HepG2 (cell line): ENCODE measurements around the gene MUC13. TPM values are rescaled to one million over a fixed set of nuclear protein-coding genes. Genes with fewer than 3 reads are reported as not detected.

Source experiments
- BCL3 ChIP-seq: sonication (generic); formaldehyde crosslinking; IDR thresholded peaks from 2 replicates; pipeline ENCODE4 v1.5.1; 2020; ENCODE audit warnings: mild to moderate bottlenecking, missing genetic modification reagents, moderate library complexity
- BCL6 ChIP-seq: IDR thresholded peaks from 2 replicates; pipeline ENCODE4 v1.6.1; 2016; ENCODE audit warnings: missing genetic modification reagents, missing compliant biosample characterization
- CCDC6 ChIP-seq: sonication (generic); formaldehyde crosslinking; IDR thresholded peaks from 2 replicates; pipeline ENCODE4 v1.8.1; 2022; ENCODE audit warnings: mild to moderate bottlenecking, missing genetic modification reagents, moderate library complexity
- ELF1 ChIP-seq: sonication (generic); formaldehyde crosslinking; IDR thresholded peaks from 2 replicates; pipeline ENCODE4 v1.4.0; 2020; ENCODE audit warnings: missing genetic modification reagents
- HOXA9 ChIP-seq: sonication (generic); formaldehyde crosslinking; IDR thresholded peaks from 2 replicates; pipeline ENCODE4 v1.8.1; 2022; ENCODE audit warnings: missing genetic modification reagents, mild to moderate bottlenecking, moderate library complexity, borderline replicate concordance
- KLF11 ChIP-seq: IDR thresholded peaks from 2 replicates; pipeline ENCODE4 v1.6.1; 2016; ENCODE audit warnings: missing compliant biosample characterization
- MTF2 ChIP-seq: sonication (generic); formaldehyde crosslinking; IDR thresholded peaks from 2 replicates; pipeline ENCODE4 v1.5.0; 2020; ENCODE audit warnings: missing genetic modification reagents, borderline replicate concordance
- NPAS2 ChIP-seq: sonication (generic); formaldehyde crosslinking; IDR thresholded peaks from 2 replicates; pipeline ENCODE4 v1.8.0; 2022; ENCODE audit warnings: mild to moderate bottlenecking, missing genetic modification reagents, borderline replicate concordance
- NR2F6 ChIP-seq, 2 experiments: IDR thresholded peaks; 2 replicates each; pipeline ENCODE4 v1.6.1; 2016; ENCODE audit warnings: antibody characterized with exemption in 1 of 2, mild to moderate bottlenecking in 1 of 2
- PRPF4 ChIP-seq: fragments of 200-400 bp; formaldehyde crosslinking; IDR thresholded peaks from 2 replicates; pipeline ENCODE4 v1.6.1; 2016; ENCODE audit warnings: low read length, low read depth; ENCODE audit not compliant: poor library complexity, severe bottlenecking
- SRY ChIP-seq: sonication (generic); formaldehyde crosslinking; IDR thresholded peaks from 2 replicates; pipeline ENCODE4 v1.8.0; 2022; ENCODE audit warnings: mild to moderate bottlenecking, missing genetic modification reagents
- TGIF2 ChIP-seq: IDR thresholded peaks from 2 replicates; pipeline ENCODE4 v1.6.1; 2016; ENCODE audit warnings: control low read depth, missing compliant biosample characterization
- ZBTB10 ChIP-seq: sonication (generic); formaldehyde crosslinking; IDR thresholded peaks from 2 replicates; pipeline ENCODE4 v1.4.0; 2020; ENCODE audit warnings: missing genetic modification reagents, borderline replicate concordance
- ZNF225 ChIP-seq: sonication (generic); formaldehyde crosslinking; IDR thresholded peaks from 2 replicates; pipeline ENCODE4 v1.4.0; 2020; ENCODE audit warnings: mild to moderate bottlenecking, missing genetic modification reagents
- ZNF232 ChIP-seq: sonication (generic); formaldehyde crosslinking; IDR thresholded peaks from 2 replicates; pipeline ENCODE4 v1.4.0; 2020; ENCODE audit warnings: missing genetic modification reagents, borderline replicate concordance
- ZNF333 ChIP-seq: sonication (generic); formaldehyde crosslinking; IDR thresholded peaks from 2 replicates; pipeline ENCODE4 v1.4.0; 2020; ENCODE audit warnings: mild to moderate bottlenecking, missing genetic modification reagents, borderline replicate concordance
- ZNF607 ChIP-seq: sonication (generic); formaldehyde crosslinking; IDR thresholded peaks from 2 replicates; pipeline ENCODE4 v1.5.1; 2020; ENCODE audit warnings: missing genetic modification reagents, mild to moderate bottlenecking, borderline replicate concordance
- polyA plus RNA-seq, 8 experiments: library from polyadenylated mRNA; depleted of rRNA in 3 of 8; stranded (reverse) in 7 of 8; unstranded in 1 of 8; fragments of >200 nt; fragmentation: Illumina TruSeq in 4 of 8; extraction: Trizol in 4 of 8; gene quantifications; 2 replicates each; pipeline versions ENCODE4 v1.2.1 to v1.2.3, GENCODE V29; 2011 to 2016; ENCODE audit warnings: low read depth in 4 of 8, missing spikeins in 1 of 8, mixed read lengths in 1 of 8; ENCODE audit not compliant: insufficient read depth in 1 of 8
- total RNA-seq, 5 experiments: library from RNA; depleted of rRNA; stranded (reverse); fragments of >200 nt; fragmentation: Illumina TruSeq; extraction: Trizol; gene quantifications; 2 replicates each; pipeline ENCODE4 v1.2.3, GENCODE V29; 2016; ENCODE audit warnings: low read depth in 1 of 5
- TF ChIP-seq, protein P1 (sequence below): sonication (generic); formaldehyde crosslinking; IDR thresholded peaks from 2 replicates; pipeline ENCODE4 v1.5.0; 2020; ENCODE audit warnings: mild to moderate bottlenecking, missing genetic modification reagents
- TF ChIP-seq, protein P2 (sequence below): sonication (generic); formaldehyde crosslinking; IDR thresholded peaks from 2 replicates; pipeline ENCODE4 v1.4.0; 2020; ENCODE audit warnings: missing genetic modification reagents, mild to moderate bottlenecking, borderline replicate concordance

Gene MUC13
- total and polyA plus RNA-seq, 2 of the 13 experiments (the other 11 are each of a cell fraction or from before 2014, with no cell fraction given), result 0.04 to 1.2 TPM

DNA sequence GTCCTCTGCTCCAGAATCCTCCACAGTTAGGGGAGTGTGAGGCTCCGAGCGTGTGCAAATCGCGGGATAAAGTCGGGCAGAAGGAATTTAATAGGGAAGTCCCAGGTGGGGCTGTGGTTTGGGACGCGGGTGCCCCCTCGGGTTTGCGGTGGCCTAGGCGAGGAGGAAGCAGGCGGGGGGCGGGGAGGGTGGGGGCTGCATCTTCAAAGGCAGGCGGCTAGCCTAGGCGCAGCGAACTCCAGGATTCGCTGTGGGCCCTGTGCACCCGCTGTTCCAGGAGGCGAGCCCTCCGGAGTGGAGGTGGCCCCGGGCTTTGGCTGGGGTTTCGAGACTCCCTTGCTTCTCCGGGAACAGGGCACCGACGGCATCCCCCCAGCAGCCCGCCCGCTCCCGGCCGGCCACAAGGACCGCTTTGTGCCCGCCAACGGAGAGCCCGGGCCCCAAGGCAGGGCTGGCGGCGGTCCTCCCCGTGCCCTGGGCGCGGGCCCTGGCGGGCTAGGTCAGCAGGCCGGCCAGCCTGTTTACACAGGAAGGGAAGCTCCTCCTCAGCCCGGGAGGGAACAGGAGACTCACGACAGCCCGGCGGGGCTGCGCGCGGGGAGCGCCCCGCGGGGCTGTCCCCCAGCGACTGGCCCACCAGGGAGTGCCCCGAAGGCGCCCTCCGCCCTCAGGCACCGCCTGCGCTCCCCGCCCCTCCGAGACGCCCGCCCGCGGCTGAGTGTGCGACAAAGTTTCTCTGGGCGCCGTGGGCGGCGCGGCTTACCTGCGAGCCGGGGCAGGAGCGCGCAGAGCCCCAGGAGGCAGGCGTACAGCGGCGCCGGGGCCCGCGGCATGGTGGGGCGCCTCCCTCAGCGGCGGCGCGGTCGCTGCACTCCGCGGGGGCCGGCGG lies 48.1 kb downstream of the MUC13 start (continued):
- no peak for TF ChIP-seq ZBTB10
- no peak for TF ChIP-seq HOXA9 (CRISPR knock-in tag)
- no peak for TF ChIP-seq KLF11 (CRISPR knock-in tag)
- TF ChIP-seq BCL3 (CRISPR knock-in tag), result no peak; the same call in 1 of the 2 replicates
- TF ChIP-seq NPAS2, result no peak
- TF ChIP-seq PRPF4, result no peak
- TF ChIP-seq, protein P1, sequence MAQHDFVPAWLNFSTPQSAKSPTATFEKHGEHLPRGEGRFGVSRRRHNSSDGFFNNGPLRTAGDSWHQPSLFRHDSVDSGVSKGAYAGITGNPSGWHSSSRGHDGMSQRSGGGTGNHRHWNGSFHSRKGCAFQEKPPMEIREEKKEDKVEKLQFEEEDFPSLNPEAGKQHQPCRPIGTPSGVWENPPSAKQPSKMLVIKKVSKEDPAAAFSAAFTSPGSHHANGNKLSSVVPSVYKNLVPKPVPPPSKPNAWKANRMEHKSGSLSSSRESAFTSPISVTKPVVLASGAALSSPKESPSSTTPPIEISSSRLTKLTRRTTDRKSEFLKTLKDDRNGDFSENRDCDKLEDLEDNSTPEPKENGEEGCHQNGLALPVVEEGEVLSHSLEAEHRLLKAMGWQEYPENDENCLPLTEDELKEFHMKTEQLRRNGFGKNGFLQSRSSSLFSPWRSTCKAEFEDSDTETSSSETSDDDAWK (CRISPR knock-in tag), result no peak
- TF ChIP-seq ZNF232, result no peak
- peak; percentile 54; the same call in 1 of the 2 replicates for TF ChIP-seq CCDC6
- TF ChIP-seq, protein P2, sequence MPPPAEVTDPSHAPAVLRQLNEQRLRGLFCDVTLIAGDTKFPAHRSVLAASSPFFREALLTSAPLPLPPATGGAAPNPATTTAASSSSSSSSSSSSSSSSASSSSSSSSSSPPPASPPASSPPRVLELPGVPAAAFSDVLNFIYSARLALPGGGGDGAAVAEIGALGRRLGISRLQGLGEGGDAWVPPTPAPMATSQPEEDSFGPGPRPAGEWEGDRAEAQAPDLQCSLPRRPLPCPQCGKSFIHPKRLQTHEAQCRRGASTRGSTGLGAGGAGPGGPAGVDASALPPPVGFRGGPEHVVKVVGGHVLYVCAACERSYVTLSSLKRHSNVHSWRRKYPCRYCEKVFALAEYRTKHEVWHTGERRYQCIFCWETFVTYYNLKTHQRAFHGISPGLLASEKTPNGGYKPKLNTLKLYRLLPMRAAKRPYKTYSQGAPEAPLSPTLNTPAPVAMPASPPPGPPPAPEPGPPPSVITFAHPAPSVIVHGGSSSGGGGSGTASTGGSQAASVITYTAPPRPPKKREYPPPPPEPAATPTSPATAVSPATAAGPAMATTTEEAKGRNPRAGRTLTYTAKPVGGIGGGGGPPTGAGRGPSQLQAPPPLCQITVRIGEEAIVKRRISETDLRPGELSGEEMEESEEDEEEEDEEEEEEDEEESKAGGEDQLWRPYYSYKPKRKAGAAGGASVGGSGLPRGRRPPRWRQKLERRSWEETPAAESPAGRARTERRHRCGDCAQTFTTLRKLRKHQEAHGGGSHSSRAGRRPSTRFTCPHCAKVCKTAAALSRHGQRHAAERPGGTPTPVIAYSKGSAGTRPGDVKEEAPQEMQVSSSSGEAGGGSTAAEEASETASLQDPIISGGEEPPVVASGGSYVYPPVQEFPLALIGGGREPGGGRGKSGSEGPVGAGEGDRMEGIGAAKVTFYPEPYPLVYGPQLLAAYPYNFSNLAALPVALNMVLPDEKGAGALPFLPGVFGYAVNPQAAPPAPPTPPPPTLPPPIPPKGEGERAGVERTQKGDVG (CRISPR knock-in tag), result no peak
- no peak for TF ChIP-seq MTF2 (CRISPR knock-in tag)
- TF ChIP-seq SRY (CRISPR knock-in tag), result no peak
- TF ChIP-seq ZNF607 (CRISPR knock-in tag), result no peak
- TF ChIP-seq BCL6 (CRISPR knock-in tag), result no peak
- TF ChIP-seq NR2F6 (IDR thresholded peaks at IDR 0.05), result 0 out of 2 replicates have a peak, but pooled peaks have one; percentile 15
- no peak; the same call in 1 of the 2 replicates for TF ChIP-seq NR2F6 (CRISPR knock-in tag; IDR thresholded peaks at IDR 0.05)
- peak; percentile 83 for TF ChIP-seq TGIF2 (CRISPR knock-in tag)
- no peak for TF ChIP-seq ZNF225 (CRISPR knock-in tag)
- TF ChIP-seq ELF1 (CRISPR knock-in tag), result no peak
- no peak for TF ChIP-seq ZNF333 (CRISPR knock-in tag)
